T-helper 1 cell treated with Interleukin-12 subunit alpha and Interleukin-12 subunit beta and Interleukin-4 antibody, amounts not matched to agents 30 ng/mL and 1 ng/mL, for 36 hours (primary cell): ENCODE data around the gene DNAJB7. TPM values are rescaled to one million over a fixed set of nuclear protein-coding genes. Genes with fewer than 3 reads are reported as not detected.
"Not testable (repeated sequence)": the region's sequence is repeated elsewhere in the genome, so short reads cannot be mapped to it uniquely, and the experiment has no call there.

Experiments used
- intact Hi-C: fragments of 100-400 bp; cut with micrococcal nuclease; formaldehyde crosslinking; loops from one replicate; pipeline ENCODE4 v1.15.1; 2024
- total RNA-seq: library from RNA; stranded (reverse); gene quantifications from 2 replicates; pipeline ENCODE4 v1.2.3, GENCODE V29; 2022

Gene DNAJB7
- total RNA-seq, 1 donor from 2014 or later = not detected

GRCh38 chr22:40845816-40846215 lies 16.1 kb downstream of the DNAJB7 start:
- intact Hi-C loops = not testable (repeated sequence)

GRCh38 chr22:40844951-40845350 lies 17.0 kb downstream of the DNAJB7 start:
- intact Hi-C loops = no loop called here

GRCh38 chr22:40838486-40838885 lies 23.4 kb downstream of the DNAJB7 start:
- intact Hi-C loops = no loop called here

GRCh38 chr22:40834619-40835018 lies 27.3 kb downstream of the DNAJB7 start:
- intact Hi-C loops = no loop called here

GRCh38 chr22:40829131-40829530 lies 32.8 kb downstream of the DNAJB7 start:
- intact Hi-C loops = no loop called here

- intact Hi-C loops = no loop called here
These were observed 34.8 kb downstream of the DNAJB7 start for GRCh38 chr22:40826984-40827741.

- intact Hi-C loops = not testable (repeated sequence)
These were observed 35.6 kb downstream of the DNAJB7 start for GRCh38 chr22:40826292-40826691.

- intact Hi-C loops = no loop called here
These were observed 38.5 kb downstream of the DNAJB7 start for GRCh38 chr22:40823426-40823825.

GRCh38 chr22:40819599-40820140 lies 42.2 kb downstream of the DNAJB7 start:
- intact Hi-C loops = loop anchor here (1.0 to 2.0 kb wide), 9 partner anchors 37 to 650 kb away; partner anchors contain the start of genes ACO2, MRTFA, RANGAP1 and RBX1

- intact Hi-C loops = loop anchor here (1.0 to 2.0 kb wide), 9 partner anchors 37 to 650 kb away; partner anchors contain the start of genes ACO2, MRTFA, RANGAP1 and RBX1
These were observed 42.9 kb downstream of the DNAJB7 start, which contains the start of gene SLC25A17 for GRCh38 chr22:40818747-40819598. Gene SLC25A17, minus strand, starts transcription at chr22:40819346. Its CDS starts 98 bp downstream, at chr22:40819248.

- intact Hi-C loops = loop anchor here (2.0 kb wide), 3 partner anchors 91 to 447 kb away; partner anchors contain the start of gene SGSM3
These were observed 43.6 kb downstream of the DNAJB7 start for GRCh38 chr22:40818192-40818746.

- intact Hi-C loops = loop anchor here (2.0 kb wide), 3 partner anchors 91 to 447 kb away; partner anchors contain the start of gene SGSM3
These were observed 44.2 kb downstream of the DNAJB7 start for GRCh38 chr22:40817737-40818136.

- intact Hi-C loops = no loop called here
These were observed 48.0 kb downstream of the DNAJB7 start for GRCh38 chr22:40813912-40814315.

Other genes with a start within 250 kb of the DNAJB7 start
- 56.8 and 67.4 TPM in 2 replicates for gene MRTFA, start 225.4 kb downstream of the DNAJB7 start, total RNA-seq
- not detected in 2 replicates for gene MCHR1, start 182.6 kb downstream of the DNAJB7 start, total RNA-seq
- gene SLC25A17, start 42.8 kb downstream of the DNAJB7 start, total RNA-seq = 20.3 and 23.7 TPM in 2 replicates
- gene ST13, start 5.5 kb downstream of the DNAJB7 start, total RNA-seq = 121 and 124 TPM in 2 replicates
- 13.8 and 14.6 TPM in 2 replicates for gene XPNPEP3, start 5.0 kb downstream of the DNAJB7 start, total RNA-seq
- 83.1 and 83.4 TPM in 2 replicates for gene RBX1, start 89.3 kb upstream of the DNAJB7 start, total RNA-seq
- gene EP300, start 230.5 kb upstream of the DNAJB7 start, total RNA-seq = 91.1 and 94.8 TPM in 2 replicates